Measurements from ENCODE around the gene DHRS4.

- no peak for TF ChIP-seq POLR2A (IDR thresholded peaks at IDR 0.05)
- no peak for TF ChIP-seq CTCF (IDR thresholded peaks at IDR 0.05)
Observed at GRCh38 chr14:23950411-23951135, 3.0 kb upstream of the DHRS4 start.

All from heart left ventricle (tissue), 13 donors.